ENCODE measurements around the gene OVCA2. TPM values are rescaled to one million over a fixed set of nuclear protein-coding genes. Genes with fewer than 3 reads are reported as not detected.

OVCA2 gene
- total and polyA plus RNA-seq, 12 donors = 37.2 to 155 (median 64.0) TPM

DNA sequence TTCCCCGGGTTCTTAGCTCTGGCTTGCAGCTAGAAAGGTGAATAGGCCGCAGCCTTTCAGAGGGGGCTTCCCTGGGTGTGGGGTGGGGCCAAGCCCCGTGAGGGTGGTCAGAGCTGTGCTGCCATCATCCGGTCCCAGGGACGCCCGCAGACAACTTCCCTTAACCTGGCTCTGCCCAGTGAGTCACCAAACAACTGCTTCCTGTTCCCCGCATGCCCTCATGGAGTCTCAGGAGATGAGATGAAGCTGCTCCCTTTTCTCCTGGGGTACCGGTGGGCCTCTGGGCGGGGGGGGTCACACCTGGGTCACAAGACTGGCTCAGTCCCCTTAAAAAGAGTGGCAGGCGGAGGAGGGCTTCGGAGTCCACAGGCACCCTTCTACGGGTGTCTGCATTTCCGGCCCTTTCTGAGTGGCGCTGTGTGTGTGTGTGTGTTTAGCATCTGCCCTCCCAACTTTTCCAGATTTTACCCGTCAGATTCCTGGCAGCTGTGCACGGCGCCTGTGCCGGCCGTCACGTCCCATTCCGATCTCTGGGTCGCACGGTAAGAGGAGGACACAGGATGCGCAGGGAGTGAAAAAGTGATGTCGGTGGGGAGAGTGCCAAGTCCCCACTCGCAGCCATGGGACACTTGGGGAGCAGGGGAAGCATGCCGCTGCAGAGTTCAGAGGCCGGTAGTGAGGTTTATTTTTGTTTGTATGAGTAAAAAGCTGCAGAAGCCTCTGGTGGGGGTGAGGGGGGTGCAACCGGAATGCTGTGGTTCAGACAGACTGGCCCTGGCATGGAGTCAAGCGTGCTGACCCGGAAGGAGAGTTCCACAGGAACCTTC is 29.8 kb downstream of the OVCA2 start:
- H3K4me1 ChIP-seq (replicated peaks in 1 of 2) = peaks cover 6 to 51% of the 10 kb centered on the region in 2 donors
- no peaks in the 10 kb centered on the region for H3K9me3 ChIP-seq (replicated peaks in 1 of 3)
- no peak for TF ChIP-seq POLR2A (IDR thresholded peaks at IDR 0.05)
- TF ChIP-seq CTCF (IDR thresholded peaks at IDR 0.05) = no peak
- H3K4me3 ChIP-seq = no peak overlapping the region
- H3K27me3 ChIP-seq = no peaks in the 10 kb centered on the region
- peak overlapping the region in 4 of 5 donors; percentile 71 to 91 (median 82) for H3K27ac ChIP-seq
- DNase-seq = peak in 6 of 7 donors; percentile 58 to 83 (median 67)
- H3K36me3 ChIP-seq (replicated peaks in 1 of 2) = peaks cover 0 to 8% of the 10 kb centered on the region in 2 donors
- WGBS, 4 donors = 60 to 75% (median 63%) methylated on average over 25 to 31 of the region's 31 CpGs
- intact Hi-C loops (cut with DNase I) = no loop called here

DNA sequence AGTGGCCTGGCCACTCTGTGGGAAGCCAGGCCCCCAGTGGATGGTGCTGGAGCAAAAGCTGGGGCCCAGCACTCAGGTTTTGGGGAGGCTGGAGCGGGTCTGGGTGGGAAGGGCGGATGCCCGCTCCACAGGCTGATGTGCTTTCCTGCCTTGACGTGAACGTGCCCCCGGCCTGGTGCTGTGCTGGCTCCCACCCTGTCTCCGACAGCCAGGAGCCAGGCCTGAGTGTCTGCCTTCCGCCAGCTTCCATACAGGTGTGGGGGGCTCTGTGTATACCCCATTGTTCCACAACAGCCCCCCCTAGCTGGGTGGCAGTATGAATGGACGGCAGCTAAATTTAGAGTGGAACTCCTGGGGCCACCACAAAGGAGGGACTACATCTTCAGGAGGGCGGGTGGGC is 33.1 kb downstream of the OVCA2 start:
- H3K36me3 ChIP-seq (replicated peaks in 1 of 2) = peaks cover 0 to 26% of the 10 kb centered on the region in 2 donors
- TF ChIP-seq CTCF (IDR thresholded peaks at IDR 0.05) (no peak), POLR2A (IDR thresholded peaks at IDR 0.05) (no peak)
- H3K4me1 ChIP-seq (replicated peaks in 1 of 2) = peaks cover 0 to 33% of the 10 kb centered on the region in 2 donors
- H3K27me3 ChIP-seq = no peaks in the 10 kb centered on the region
- DNase-seq = peak in 1 of 7 donors; percentile 50
- no peaks in the 10 kb centered on the region for H3K9me3 ChIP-seq (replicated peaks in 1 of 3)
- H3K27ac ChIP-seq = peak overlapping the region in 2 of 5 donors; percentile 76 to 85
- 74 to 87% (median 84%) methylated on average over 7 to 10 of the region's 10 CpGs for WGBS, 4 donors
- intact Hi-C loops (cut with DNase I) = no loop called here
- H3K4me3 ChIP-seq = no peak overlapping the region

GRCh38 chr17:2075336-2076086 is 33.7 kb downstream of the OVCA2 start:
- H3K36me3 ChIP-seq (replicated peaks in 1 of 2) = peaks cover 0 to 32% of the 10 kb centered on the region in 2 donors
- DNase-seq = peak in 1 of 7 donors; percentile 58
- WGBS, 4 donors = 45 to 89% (median 71%) methylated on average over 10 to 13 of the region's 13 CpGs
- TF ChIP-seq CTCF (IDR thresholded peaks at IDR 0.05) (no peak), POLR2A (IDR thresholded peaks at IDR 0.05) (no peak)
- H3K9me3 ChIP-seq (replicated peaks in 1 of 3) = no peaks in the 10 kb centered on the region
- intact Hi-C loops (cut with DNase I) = no loop called here
- peaks cover 0 to 32% of the 10 kb centered on the region in 2 donors for H3K4me1 ChIP-seq (replicated peaks in 1 of 2)
- peak overlapping the region in 4 of 5 donors; percentile 1 to 85 (median 42) for H3K27ac ChIP-seq
- H3K27me3 ChIP-seq = no peaks in the 10 kb centered on the region
- H3K4me3 ChIP-seq = no peak overlapping the region

All from adrenal gland (tissue), 12 donors.